Liver (tissue), 3 donors: ENCODE measurements around the gene SDSL.

Source experiments
- CTCF ChIP-seq: fragments of 150-350 bp; IDR thresholded peaks from 2 replicates; pipeline ENCODE4 v1.5.1; 2017; ENCODE audit warnings: improper control_type of control experiment, low read depth, low read length; ENCODE audit not compliant: missing input control
- RAD21 ChIP-seq, 2 donors: IDR thresholded peaks; 2 replicates each; pipeline ENCODE4 v1.6.1; 2016; ENCODE audit warnings: antibody characterized with exemption in 2 of 2, mild to moderate bottlenecking in 2 of 2
- TAF1 ChIP-seq: conservative IDR thresholded peaks from 2 replicates; pipeline ENCODE4 v1.6.1; 2016; ENCODE audit warnings: antibody characterized with exemption, mild to moderate bottlenecking
- YY1 ChIP-seq: IDR thresholded peaks from 2 replicates; pipeline ENCODE4 v1.6.1; 2016; ENCODE audit warnings: antibody characterized with exemption, mild to moderate bottlenecking
- donor health status: healthy.
- donor health status: healthy.

- TF ChIP-seq CTCF (no peak), YY1 (no peak), TAF1 (no peak), RAD21 (IDR thresholded peaks at IDR 0.05) (no peak)
These were observed 41.0 kb downstream of the SDSL start for GRCh38 chr12:113462998-113463745.
